GM19043 (cell line): ENCODE results near the gene CACUL1.
"Not testable (repeated sequence)": the region's sequence is repeated elsewhere in the genome, so short reads cannot be mapped to it uniquely, and the experiment has no call there.

Experiments used
- ATAC-seq: cut with Tn5 transposase; IDR thresholded peaks from one replicate; pipeline ENCODE4 v1.9.1; 2021; ENCODE audit warnings: low read depth; ENCODE audit not compliant: unreplicated experiment

Gene CACUL1

DNA sequence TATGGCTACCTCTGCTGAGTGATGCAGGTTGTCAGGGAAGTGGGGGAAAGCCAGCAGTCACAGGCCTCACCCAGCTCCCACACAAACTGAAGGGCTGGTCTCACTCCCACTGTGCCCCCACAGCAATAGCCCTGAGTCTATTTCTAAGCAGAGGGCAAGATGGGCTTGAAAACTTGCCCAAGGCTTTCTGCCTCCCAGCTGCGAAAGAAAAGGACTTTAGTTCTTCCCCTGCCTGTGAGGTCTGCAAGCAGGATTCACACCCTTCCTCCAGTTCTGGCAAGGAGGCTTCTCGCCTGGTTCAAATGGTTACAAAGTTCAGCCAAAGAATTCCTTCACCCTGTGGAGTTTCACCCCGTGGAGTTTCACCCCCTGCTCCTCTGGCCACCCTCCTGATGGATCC, 96.0 kb downstream of the CACUL1 start:
- no peak for ATAC-seq

DNA sequence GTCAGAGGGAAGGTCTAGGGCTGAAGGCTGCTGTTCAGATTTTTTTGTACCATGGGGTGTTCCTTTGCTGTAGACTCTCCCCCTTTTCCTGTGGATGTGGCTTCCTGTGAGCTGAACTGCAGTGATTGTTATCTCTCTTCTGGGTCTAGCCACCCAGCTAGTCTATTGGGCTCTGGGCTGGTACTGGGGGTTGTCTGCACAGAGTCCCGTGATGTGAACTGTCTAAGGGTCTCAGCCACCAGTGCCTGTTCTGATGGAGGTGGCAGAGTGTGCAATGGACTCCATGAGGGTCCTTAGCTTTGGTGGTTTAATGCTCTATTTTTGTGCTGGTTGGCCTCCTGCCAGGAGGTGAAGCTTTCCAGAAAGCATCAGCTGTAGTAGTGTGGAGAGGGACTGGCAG, 96.6 kb downstream of the CACUL1 start:
- not testable (repeated sequence) for ATAC-seq

DNA sequence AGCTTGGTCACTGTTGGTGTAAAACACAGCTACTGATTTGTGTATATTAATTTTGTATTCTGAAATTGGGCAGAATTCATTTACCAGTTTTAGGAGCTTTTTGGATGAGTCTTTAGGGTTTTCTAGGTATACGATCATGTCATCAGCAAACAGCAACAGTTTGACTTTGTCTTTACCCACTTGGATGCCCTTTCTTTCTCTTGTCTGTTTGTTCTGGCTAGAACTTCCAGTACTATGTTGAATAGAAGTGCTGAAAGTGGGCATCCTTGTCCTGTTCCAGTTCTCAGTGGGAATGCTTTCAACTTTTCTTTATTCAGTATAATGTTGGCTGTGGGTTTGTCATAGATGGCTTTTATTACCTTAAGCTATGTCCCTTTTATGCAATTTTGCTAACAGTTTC, 109.5 kb downstream of the CACUL1 start:
- not testable (repeated sequence) for ATAC-seq

DNA sequence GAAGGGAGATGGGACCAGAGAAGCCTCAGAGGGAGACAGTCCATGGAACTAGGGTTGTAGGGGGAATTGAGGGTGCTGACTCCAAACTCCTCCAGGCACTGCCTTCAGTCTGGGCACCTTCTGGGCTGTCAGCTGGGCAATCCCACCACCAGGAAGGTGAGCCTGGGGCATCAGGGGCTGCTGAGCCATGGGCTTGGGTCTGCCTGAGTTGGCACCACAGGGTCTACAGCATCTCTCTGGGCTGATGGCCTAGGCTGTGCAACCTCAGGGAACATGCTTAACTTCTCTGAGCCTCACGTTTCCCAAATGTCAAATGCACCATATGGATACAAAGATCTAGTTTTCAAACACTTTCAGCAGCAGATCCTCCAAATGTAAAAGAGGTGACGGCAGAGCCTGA, 112.5 kb downstream of the CACUL1 start:
- no peak for ATAC-seq

DNA sequence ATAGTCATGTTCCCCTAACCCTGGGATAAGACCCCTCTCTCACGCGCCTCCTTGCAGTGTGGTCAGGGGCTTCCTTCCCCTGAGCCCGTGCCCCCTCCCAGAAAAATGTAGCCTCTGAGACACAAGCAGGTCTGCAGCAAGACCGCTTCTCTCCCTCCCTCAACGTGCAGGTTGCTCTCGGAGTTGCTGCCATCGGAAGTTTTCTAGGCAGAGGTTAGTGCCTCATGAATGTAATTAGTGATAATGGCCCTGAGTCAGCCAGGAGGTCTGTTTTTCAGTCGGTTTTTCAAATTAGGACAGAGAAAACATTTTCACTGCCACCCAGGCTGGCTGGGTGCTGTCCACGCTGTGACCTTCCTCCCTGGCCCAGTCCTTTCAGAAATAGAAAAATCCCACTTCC, 116.1 kb downstream of the CACUL1 start:
- ATAC-seq, result no peak

DNA sequence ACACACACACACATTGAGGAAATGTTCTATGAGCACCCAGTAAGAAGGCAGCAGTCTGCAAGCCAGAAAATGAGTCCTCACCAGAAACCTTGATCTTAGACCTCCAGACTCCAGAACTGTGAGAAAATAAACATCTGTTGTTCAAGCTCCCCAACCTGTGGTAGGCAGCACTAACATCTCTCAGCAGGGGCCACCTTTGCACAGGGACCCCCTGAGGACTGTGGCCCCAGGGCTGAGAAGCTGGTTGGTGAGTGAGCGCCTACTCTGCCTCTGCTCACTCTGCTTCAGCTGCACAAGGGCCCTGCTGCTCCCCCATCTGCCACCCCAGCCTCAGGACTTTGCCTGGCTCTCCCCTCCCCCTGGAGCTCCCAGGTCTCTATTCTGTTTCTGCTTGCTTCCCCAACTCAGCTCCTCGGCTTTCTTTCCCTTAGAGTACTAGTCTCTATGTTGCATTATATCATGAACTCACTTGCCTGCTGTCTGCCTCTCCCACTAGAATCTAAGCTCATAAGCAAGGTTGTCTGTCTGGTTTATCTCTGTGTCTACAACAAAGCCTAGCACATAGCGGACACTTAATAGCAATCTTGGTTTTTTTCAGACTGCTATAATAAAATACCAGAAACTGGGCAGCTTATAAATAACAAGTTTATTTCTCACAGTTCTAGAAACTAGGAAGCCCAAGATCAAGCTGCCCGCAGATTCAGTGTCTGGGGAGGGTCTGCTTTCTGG, 118.9 kb downstream of the CACUL1 start:
- ATAC-seq, result no peak

DNA sequence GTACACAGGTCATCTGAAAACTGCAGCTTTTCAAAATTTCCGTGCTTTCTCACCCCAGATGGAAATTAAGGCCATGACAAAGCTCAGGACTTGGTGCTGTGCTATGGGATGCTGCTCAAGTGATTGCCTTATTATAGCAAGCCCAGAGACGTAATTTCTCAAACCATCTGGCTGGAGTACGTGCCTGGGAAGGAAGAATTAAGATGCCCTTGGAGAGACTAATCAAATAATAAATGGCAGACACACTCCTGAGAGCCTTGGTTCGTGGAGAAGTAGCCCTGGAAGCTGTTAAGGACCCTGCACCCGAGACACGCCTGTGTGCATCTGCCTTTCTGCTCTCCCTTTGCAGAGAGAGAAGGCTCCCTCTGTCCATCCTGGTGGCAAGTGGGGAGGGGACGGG, 121.0 kb downstream of the CACUL1 start:
- ATAC-seq, result no peak

DNA sequence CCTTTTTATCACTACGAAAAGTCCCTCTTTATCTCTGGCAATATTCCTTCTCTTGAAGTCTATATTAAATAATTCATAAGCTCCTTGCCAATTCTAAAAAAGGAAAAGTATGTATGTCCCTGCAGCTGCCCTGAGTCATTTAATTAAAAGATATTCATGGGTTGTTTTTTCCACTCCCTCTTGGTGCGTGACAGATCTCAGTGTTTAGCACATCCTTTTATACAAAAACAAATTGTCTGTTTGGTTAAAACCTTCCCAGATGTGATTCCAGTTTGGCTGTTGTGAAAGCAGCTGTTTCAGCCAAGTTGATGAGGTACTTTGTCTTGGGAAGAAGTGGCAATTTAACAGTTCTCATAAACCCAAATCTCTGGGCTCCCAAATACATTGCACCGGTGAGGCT, 125.6 kb downstream of the CACUL1 start:
- no peak for ATAC-seq

DNA sequence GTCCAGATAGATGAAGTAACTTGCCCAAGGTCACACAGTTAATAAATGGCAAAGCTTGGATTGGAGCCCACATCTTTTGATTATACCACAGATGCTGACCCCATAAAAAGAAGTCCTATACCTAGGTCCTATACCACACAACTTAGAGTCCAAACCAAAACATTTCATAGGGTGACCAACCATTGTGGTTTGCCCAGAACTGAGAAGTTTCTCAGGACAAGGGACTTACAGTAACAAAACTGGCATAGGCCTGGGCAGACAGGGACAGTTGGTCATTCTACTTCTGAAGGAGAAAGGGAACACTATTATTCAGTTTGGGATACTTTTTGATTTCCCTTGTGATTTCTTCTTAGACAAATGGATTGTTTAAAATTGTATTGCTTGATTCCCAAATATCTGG, 126.4 kb downstream of the CACUL1 start:
- no peak for ATAC-seq

DNA sequence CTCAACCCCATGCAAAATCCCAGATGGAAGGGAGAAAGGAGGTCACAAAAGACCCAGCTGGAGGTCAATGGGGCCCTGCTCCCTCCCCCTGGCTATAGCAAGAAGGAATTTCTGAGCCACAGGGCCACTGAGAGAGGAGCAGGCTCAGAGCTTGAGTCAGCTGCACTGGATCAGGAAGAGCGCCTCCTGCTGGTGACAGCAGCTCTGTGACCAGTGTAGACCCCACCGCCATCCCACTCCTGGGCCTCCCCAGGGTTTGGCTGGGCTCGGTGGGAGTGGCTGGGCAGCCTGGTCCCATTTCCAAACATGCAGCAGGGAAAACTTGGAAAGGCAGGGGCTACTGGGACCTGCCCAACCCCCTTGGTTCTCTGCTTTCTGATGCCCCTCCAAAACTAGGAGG, 127.8 kb downstream of the CACUL1 start:
- ATAC-seq, result no peak
